HG02970 (cell line): Measurements from ENCODE around the gene C1orf198.

Experiments
- ATAC-seq: cut with Tn5 transposase; IDR thresholded peaks from one replicate; pipeline ENCODE4 v1.9.1; 2021; ENCODE audit warnings: mild to moderate bottlenecking, moderate library complexity, moderate number of reproducible peaks; ENCODE audit not compliant: unreplicated experiment, low FRiP score

The C1orf198 gene

GRCh38 chr1:230894032-230894431 lies 25.7 kb upstream of the C1orf198 start:
- ATAC-seq = no peak

GRCh38 chr1:230892018-230892491 lies 23.7 kb upstream of the C1orf198 start:
- ATAC-seq = no peak

DNA sequence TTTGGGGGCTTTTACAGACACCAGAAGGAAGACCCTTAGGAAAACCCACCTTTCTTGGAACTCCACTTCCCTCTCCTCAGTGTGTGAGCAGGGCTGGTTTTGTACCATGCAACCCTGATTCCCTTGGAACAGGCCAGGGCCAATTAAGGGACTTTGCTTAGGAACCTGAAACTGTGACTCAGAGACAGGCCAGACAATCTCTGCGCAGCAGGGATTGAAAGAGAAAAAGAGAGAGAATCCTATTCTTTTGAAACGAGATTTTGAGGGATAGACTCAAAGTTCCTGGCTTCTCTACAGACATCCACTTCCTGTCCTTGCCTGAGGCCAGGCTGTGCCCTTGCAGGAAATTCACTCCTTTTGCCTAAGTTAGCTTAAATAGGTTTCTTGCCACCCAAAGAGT lies 23.1 kb upstream of the C1orf198 start:
- no peak for ATAC-seq

DNA sequence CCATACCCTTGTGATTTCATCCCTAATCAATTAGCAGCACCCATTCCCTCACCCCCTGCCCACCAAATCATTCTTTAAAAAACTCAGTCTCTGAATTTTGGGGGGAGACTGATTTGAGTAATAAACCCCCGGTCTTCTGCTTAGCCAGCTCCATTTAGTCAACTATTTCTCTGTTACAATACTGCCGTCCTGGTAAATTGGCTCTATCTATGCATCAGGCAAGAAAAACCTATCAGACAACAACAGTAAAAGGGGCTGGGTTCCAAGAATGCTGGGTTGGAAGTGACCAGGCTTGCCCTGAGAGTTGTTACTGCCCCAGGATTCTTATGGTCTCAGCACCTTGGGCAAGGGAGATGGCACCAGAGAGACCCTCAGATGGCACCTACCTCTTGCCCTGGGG lies 16.3 kb upstream of the C1orf198 start:
- ATAC-seq = no peak

DNA sequence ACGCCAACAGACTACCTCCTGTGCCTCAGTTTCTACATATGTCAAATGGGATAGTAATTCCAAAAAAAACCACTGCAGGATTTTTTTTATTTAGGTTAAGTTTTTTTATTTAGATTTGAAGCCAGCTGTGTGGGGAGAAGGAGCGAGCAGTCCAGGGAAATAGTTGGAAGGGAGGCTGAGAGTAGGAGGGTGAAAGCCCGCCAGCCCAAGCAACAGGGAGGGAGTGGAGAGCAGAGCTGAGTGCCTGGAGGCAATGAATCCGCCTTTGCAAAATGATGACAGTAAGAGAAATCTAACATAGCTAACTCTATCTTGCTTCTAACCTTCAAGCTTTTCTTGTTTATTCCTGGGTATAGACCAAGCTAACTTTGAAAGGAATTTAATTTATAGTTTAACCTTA lies 15.6 kb upstream of the C1orf198 start:
- ATAC-seq = no peak

DNA sequence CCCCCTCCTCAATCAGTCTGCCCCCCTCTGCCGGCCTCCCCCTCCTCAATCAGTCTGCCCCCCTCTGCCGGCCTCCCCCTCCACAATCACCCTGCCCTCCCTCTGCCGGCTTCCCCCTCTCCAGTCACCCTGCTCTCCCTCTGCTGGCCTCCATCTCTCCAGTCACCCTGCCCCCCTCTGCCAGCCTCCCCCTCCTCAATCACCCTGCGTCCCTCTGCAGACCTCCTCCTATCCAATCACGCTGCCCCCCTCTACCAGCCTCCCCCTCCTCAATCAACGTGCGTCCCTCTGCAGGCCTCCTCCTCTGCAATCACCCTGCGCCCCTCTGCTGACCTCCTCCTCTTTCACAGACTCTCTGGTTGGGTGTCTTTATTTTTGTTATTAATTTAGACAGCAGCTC lies 11.5 kb upstream of the C1orf198 start:
- ATAC-seq = no peak

DNA sequence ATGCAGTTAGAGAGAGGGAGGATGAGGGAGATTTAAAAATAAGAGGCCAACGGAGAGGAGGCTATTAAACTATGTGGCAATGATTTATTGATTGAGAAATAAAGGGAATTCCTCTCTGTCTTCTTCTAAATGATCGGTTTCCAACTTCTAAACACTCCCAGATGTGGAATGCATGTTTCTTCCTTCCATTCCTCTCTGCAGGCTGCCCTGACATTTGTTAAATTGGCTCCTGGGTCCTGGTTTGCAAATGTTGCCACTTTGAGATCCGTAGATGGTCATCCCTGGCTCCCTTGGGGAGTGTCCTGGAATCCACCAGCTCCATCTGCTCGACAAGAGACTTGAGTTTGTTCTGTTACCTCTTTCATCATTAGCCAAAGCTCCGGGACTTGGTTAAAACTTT lies 10.3 kb upstream of the C1orf198 start:
- ATAC-seq = no peak

GRCh38 chr1:230877924-230878590 lies 9.7 kb upstream of the C1orf198 start:
- ATAC-seq = no peak

DNA sequence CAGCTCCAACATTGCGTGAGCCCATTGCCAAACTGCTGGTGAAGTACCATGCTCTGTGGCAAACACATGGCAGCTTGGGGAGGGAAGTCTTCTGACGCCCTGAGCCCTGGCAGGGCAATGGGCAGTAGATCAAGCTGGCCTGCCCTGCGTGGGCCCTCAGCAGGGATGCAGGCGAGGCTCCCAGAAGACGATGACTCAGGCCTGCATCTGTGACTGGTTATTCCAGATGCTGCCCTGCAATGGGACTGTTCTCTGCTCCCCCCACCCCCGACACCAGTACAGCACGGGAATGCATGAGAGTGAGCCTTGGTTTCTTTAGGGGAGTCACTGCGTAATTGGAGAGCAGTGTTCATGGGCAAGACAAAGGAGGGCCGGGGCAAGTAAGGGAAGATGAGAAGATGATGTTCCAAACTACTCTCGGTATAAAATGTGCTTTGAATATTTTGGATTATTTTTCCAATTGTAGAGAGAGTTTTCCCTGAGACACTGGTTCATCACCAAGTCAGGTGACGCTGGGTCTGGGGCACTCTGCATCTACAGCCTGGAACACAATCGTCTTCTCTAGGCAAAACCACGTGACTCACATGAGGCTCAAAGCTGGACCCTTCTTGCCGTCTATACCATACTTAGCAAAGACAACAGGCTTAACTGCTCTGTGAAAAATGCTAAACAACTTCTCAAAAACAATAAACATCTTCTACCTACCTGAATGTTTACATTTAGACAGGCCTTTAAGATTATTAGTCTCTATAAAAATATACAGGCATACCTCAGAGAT lies 9.0 kb upstream of the C1orf198 start:
- no peak for ATAC-seq

GRCh38 chr1:230876660-230877059 lies 8.3 kb upstream of the C1orf198 start:
- ATAC-seq = no peak

DNA sequence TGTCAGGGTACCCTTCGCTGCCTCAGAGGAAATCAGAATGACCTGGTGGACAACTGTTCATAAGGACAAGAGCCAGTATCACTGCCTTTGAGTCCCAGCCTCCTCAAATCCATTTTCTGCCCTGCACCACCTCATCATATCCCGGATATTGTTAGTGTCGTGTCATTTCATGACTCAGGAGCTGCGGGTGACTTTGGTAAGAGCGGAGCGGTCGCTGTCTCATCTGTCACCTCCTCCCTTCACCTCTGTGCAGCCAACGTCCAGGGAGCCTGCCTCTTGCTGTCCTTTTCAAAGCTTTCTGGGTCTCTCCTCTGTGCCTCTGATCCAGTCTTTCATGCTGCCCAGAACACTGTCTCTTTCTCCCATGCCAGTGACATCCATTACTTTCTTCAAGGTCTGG lies 7.0 kb upstream of the C1orf198 start:
- no peak for ATAC-seq

DNA sequence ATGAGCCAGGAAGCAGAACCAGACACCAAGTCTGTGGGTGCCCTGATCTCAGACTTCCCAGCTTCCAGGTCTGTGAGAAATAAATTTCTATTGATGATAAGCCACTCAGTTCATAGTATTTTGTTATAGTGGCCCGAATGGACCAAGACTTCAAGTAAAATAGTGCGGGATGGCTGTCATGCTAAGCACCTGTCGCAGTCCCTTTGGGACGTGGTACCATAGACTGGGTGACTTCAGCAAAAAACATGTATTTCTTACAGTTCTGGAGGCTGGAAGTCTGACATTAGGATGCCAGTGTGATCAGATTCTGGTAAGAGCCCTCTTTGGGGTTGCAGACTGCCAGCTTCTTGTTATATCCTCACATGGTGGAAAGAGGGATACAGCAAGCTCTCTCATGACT lies 2.6 kb upstream of the C1orf198 start:
- ATAC-seq = no peak

DNA sequence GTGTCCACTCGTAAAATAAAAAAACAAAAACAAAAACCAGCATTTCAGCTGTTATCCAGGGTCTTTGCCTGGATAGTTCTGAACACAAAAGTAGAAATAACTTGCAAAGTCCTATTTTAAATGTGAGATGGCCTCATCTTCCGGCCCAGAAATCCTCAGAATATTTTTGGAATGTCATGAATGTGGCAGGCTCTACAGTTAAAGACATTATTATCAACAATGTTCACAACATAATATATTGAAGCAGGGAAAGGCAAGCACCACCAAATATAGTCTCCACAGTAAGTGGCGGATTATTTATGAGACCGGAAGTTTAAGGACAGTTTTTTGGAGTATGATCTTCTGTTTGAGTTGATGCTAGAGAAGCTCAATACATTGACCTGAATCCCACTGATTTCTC lies 1.2 kb upstream of the C1orf198 start:
- ATAC-seq = no peak

- peak; percentile 37 for ATAC-seq
Measured at GRCh38 chr1:230868736-230869385, 540 bp upstream of the C1orf198 start.

- no peak for ATAC-seq
Measured at GRCh38 chr1:230867101-230867902, 1.0 kb downstream of the C1orf198 start.

DNA sequence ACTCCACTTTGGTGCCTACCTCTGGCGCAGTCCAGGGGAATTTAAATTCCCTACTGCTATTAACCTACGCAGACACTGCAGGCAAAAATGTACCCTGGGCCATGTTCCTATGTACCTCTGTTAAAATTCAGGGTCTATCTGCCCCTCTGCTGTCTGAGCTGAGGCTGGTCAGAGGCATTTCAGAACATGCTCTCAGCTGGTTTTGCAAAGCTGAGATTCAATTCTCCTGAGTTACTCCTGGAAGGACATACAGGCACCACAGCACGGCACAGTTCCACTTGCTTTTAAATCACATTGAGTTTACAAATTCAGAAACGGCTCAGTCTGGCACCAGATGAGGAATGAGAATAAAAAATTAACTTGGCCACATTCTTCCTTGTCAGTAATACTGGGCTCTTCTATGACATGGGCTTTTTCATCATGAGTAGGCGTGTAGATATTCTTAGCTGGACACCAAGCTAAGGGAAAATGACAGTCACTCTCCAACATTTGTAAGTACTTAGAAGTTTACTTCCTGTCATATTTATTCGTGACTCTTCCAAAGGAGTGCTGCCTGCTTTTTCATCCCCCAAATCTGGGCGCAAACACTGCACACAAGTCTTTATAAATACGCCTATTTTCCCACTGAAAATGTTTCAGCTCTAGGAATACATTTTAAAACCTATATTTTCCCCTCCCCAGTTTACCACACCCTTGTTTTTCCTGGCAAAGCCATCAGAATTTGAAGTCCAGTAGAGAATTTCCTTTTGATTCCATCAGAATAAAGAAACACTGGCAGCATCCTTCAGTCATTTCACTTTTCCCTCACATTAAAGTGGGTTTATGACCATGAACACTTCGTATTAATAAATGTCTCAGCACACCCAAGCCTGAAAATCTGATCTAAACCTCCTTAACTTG lies 1.9 kb downstream of the C1orf198 start:
- no peak for ATAC-seq

DNA sequence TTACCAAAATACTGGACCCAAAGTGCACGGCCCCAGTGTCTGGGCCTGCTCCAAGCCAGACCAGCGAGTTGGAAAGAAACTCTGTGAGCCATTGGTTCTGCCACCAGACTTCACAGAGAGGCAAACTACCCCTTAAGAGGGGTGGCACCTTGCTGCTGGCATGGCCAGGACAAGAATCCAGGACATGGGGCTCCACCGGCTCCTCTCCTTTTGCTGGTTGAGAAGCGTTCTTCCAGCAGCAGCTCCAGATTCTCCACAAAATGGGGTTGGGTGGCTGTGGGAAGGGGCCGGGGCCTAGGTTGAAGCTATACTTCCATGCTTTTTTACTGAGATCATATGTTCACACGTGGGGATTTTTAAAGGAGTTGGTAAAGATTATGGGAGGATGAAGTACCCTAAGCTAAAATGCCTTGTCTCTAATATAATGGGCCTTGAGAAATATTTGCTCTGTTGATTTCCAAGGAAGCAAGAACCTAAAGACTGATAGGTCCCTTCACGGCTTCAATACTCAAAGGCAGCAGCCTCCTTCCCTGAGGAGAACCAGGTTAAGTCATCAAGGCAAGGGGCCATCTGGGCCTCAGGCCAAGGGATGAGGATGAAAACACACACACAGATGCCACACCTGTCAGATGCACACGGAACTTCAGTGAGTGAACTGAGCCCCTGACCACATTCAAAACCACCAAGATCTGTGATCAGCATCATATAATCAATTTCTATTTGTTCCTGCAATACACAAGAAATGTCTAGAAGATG lies 3.1 kb downstream of the C1orf198 start:
- ATAC-seq = no peak

- no peak for ATAC-seq
Measured at GRCh38 chr1:230864441-230864840, 3.9 kb downstream of the C1orf198 start.

- ATAC-seq = no peak
Measured at GRCh38 chr1:230863449-230863848, 4.9 kb downstream of the C1orf198 start.
